Urinary bladder (tissue), 4 donors: ENCODE data around the gene METTL4. TPM values are rescaled to one million over a fixed set of nuclear protein-coding genes. Genes with fewer than 3 reads are reported as not detected.
"Not testable (repeated sequence)": the region's sequence is repeated elsewhere in the genome, so short reads cannot be mapped to it uniquely, and the experiment has no call there.

Experiments used
- DNase-seq: peaks from one replicate; pipeline ENCODE4 v3.0.0-alpha.2; 2015; ENCODE audit errors: extremely low spot score
- H3K27ac ChIP-seq: one replicate; pipeline ENCODE4 v1.5.1; 2013; ENCODE audit warnings: low read depth, mild to moderate bottlenecking, moderate library complexity
- H3K36me3 ChIP-seq: one replicate; pipeline ENCODE4 v1.6.1; 2013; ENCODE audit warnings: mild to moderate bottlenecking, moderate library complexity; ENCODE audit not compliant: insufficient read depth
- H3K4me1 ChIP-seq: one replicate; pipeline ENCODE4 v1.6.1; 2013; ENCODE audit warnings: mild to moderate bottlenecking, moderate library complexity; ENCODE audit not compliant: insufficient read depth
- H3K4me3 ChIP-seq: one replicate; pipeline ENCODE4 v1.5.1; 2013; ENCODE audit warnings: low read depth, low read length
- WGBS: extraction: QIAGEN DNeasy Blood & Tissue Kit; methylation state at CpG from one replicate; pipeline ENCODE4 v1.1.7; 2013; 5-methylcytosine and 5-hydroxymethylcytosine counted together
- polyA plus RNA-seq: library from polyadenylated mRNA; stranded (reverse); fragments of 200-250 nt; gene quantifications from one replicate; pipeline ENCODE4 v1.2.3, GENCODE V29; 2013
- total RNA-seq: library from RNA; depleted of rRNA; stranded (reverse); fragments of >200 nt; gene quantifications from one replicate; pipeline ENCODE4 v1.2.3, GENCODE V29; 2014
- donor health status: healthy with polysubstance abuse.
- donor health status: healthy.

The METTL4 gene
- total and polyA plus RNA-seq, 2 donors: 8.3 to 30.5 TPM

DNA sequence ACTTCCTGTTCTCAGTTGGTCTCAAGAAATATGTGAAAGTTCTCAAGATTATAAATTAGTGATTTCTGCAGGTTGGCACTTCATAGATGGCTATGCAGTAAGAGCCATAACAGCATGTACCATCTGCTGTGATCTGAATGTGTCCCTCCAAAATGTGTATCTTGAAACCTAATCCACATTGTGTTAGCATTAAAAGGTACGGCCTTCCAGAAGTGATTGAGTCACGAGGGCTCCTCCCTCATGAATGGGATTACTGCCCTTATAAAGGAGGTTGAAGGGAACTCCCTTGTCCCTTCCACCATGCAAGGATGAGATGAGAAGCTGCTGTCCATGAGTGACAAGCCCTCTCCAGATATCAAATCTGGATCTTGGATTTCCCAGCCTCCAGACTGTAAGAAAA lies 45.0 kb downstream of the METTL4 start:
- no peak for DNase-seq
- Histone ChIP-seq H3K4me3 (no peak overlapping the region), H3K4me1 (no peaks in the 10 kb centered on the region), H3K27ac (no peak overlapping the region), H3K36me3 (no peaks in the 10 kb centered on the region)
- WGBS: 69% methylated on average over 2 of the region's 2 CpGs

- H3K4me3 ChIP-seq, H3K36me3 ChIP-seq, H3K27ac ChIP-seq, H3K4me1 ChIP-seq, DNase-seq: not testable (repeated sequence)
- 19% methylated on average over 2 of the region's 2 CpGs for WGBS
These were observed 46.5 kb downstream of the METTL4 start for GRCh38 chr18:2524794-2525198.

DNA sequence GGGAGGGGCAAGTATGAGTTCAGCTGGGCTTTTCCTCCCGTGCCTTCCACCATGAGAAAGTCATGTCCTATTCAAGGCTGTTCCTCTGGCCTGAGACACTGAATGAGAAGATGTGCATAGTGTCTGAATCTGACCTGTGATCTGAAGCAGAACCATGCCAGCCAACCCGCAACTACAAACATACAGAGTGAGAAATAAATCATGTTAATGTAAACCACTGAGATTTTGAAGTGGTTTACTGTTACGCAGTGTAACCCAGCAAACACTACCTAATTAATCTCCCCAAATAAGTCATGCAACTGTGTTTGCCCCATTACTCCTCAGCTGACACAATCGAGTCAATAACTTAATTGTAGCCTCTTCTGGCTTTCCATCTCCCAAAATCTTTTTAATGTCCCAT lies 49.2 kb downstream of the METTL4 start:
- Histone ChIP-seq H3K27ac (no peak overlapping the region), H3K4me3 (no peak overlapping the region), H3K4me1 (no peaks in the 10 kb centered on the region), H3K36me3 (no peaks in the 10 kb centered on the region)
- no peak for DNase-seq
- WGBS: 81% methylated on average over 4 of the region's 4 CpGs

GRCh38 chr18:2518473-2518872 lies 52.8 kb downstream of the METTL4 start:
- H3K4me1 ChIP-seq: no peaks in the 10 kb centered on the region
- H3K36me3 ChIP-seq: no peaks in the 10 kb centered on the region
- no peak for DNase-seq
- H3K4me3 ChIP-seq: no peak overlapping the region
- 58% methylated on average over 5 of the region's 5 CpGs for WGBS
- H3K27ac ChIP-seq: no peak overlapping the region

DNA sequence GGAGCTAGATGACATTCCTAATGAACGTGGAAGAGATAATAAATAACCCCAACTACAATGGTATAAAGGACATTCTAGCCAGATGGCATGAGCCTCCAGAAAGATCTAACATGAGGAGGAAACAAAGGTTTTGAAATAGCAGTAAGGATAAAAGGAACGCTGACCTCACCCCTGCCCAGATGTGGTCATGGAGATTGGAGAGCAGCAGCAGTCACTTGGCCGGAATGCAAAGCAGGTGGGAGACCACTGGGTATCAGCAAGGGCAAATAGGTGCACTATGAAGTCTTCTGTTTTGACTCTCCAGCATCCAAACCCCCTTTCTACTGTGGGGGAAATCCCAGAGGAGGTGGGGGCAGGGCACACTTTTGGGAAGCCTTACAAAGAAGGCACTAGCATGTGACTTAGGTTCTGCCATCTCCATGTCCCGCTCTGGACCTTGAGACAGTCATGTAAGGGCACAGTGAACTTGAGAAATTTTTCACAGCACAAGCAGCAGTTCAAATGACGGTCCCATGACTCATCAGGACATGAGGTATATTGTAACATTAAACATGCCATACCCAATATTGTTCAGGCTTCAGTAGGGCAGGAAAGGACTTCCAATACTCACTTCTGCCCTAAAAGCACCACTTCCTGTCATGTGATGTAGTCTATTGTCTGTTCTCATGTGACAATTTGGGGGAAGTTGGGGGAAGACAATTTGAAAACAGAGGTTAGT lies 55.2 kb downstream of the METTL4 start:
- WGBS: 80% methylated on average over 5 of the region's 5 CpGs
- Histone ChIP-seq H3K4me1 (no peaks in the 10 kb centered on the region), H3K27ac (no peak overlapping the region), H3K4me3 (no peak overlapping the region), H3K36me3 (no peaks in the 10 kb centered on the region)
- no peak for DNase-seq

- Histone ChIP-seq H3K4me1 (no peaks in the 10 kb centered on the region), H3K27ac (no peak overlapping the region), H3K4me3 (no peak overlapping the region), H3K36me3 (no peaks in the 10 kb centered on the region)
- WGBS: 17% methylated on average over 1 of the region's 1 CpG
- no peak for DNase-seq
These were observed 56.0 kb downstream of the METTL4 start for GRCh38 chr18:2515171-2515787.

GRCh38 chr18:2513616-2514015 lies 57.7 kb downstream of the METTL4 start:
- no peak for DNase-seq
- H3K36me3 ChIP-seq: no peaks in the 10 kb centered on the region
- H3K27ac ChIP-seq: no peak overlapping the region
- H3K4me1 ChIP-seq: no peaks in the 10 kb centered on the region
- H3K4me3 ChIP-seq: no peak overlapping the region
- WGBS: 65% methylated on average over 1 of the region's 1 CpG

GRCh38 chr18:2512059-2512458 lies 59.2 kb downstream of the METTL4 start:
- no peak for DNase-seq
- H3K36me3 ChIP-seq: no peaks in the 10 kb centered on the region
- H3K4me1 ChIP-seq: no peaks in the 10 kb centered on the region
- H3K4me3 ChIP-seq: no peak overlapping the region
- 93% methylated on average over 2 of the region's 2 CpGs for WGBS
- no peak overlapping the region for H3K27ac ChIP-seq

DNA sequence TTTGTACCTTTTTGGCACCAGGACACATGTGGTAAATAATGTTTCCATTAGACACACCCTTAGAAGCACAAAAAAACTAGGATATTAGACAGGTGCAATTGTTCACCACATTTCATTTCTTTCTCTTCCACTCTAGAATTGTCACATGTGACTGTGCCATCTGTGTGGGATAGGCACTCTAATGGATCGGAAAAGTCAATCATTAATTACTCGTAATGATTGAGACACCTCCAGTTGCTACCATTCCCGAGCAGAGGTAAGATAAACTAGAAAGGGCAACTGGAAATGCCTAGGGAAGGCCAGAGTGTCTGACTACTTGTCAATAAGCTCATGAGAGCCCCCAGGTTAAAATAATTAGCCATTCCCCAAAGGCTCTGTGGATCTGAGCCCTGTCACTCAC lies 59.9 kb downstream of the METTL4 start:
- no peaks in the 10 kb centered on the region for H3K4me1 ChIP-seq
- H3K27ac ChIP-seq: no peak overlapping the region
- WGBS: 95% methylated on average over 3 of the region's 3 CpGs
- H3K36me3 ChIP-seq: no peaks in the 10 kb centered on the region
- no peak overlapping the region for H3K4me3 ChIP-seq
- no peak for DNase-seq

- no peak overlapping the region for H3K27ac ChIP-seq
- H3K4me1 ChIP-seq: no peaks in the 10 kb centered on the region
- no peaks in the 10 kb centered on the region for H3K36me3 ChIP-seq
- H3K4me3 ChIP-seq: no peak overlapping the region
- 89% methylated on average over 6 of the region's 6 CpGs for WGBS
- no peak for DNase-seq
These were observed 60.9 kb downstream of the METTL4 start for GRCh38 chr18:2510416-2510815.

GRCh38 chr18:2508678-2509077 lies 62.6 kb downstream of the METTL4 start:
- DNase-seq: no peak
- H3K27ac ChIP-seq: no peak overlapping the region
- 86% methylated on average over 3 of the region's 3 CpGs for WGBS
- no peaks in the 10 kb centered on the region for H3K4me1 ChIP-seq
- no peak overlapping the region for H3K4me3 ChIP-seq
- no peaks in the 10 kb centered on the region for H3K36me3 ChIP-seq

DNA sequence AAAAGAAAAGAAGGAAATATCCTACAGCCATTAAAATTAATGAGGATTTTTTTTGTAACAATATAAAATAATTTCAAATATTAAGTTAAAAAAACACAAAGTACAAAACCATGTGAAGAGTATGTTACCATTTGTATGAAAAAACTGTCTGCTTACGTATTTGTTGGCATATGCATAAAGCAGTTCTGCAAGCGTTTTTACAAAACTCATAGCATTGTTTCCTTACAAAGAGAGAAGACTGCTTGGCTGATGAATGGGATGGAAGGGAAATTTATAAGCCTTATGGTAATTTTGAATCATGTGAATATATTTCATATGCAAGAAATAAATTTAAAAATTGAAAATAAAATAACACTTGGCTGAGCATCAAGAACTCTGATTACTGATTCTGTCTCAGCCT lies 63.1 kb downstream of the METTL4 start:
- no peaks in the 10 kb centered on the region for H3K36me3 ChIP-seq
- DNase-seq: no peak
- H3K4me3 ChIP-seq: no peak overlapping the region
- H3K4me1 ChIP-seq: no peaks in the 10 kb centered on the region
- 90% methylated on average over 2 of the region's 2 CpGs for WGBS
- no peak overlapping the region for H3K27ac ChIP-seq

GRCh38 chr18:2504642-2505041 lies 66.7 kb downstream of the METTL4 start:
- H3K27ac ChIP-seq: no peak overlapping the region
- H3K4me1 ChIP-seq: no peaks in the 10 kb centered on the region
- no peak for DNase-seq
- no peak overlapping the region for H3K4me3 ChIP-seq
- WGBS: 62% methylated on average over 1 of the region's 1 CpG
- no peaks in the 10 kb centered on the region for H3K36me3 ChIP-seq

GRCh38 chr18:2502880-2503279 lies 68.4 kb downstream of the METTL4 start:
- Histone ChIP-seq H3K4me1 (no peaks in the 10 kb centered on the region), H3K27ac (no peak overlapping the region), H3K4me3 (no peak overlapping the region), H3K36me3 (no peaks in the 10 kb centered on the region)
- WGBS: 86% methylated on average over 1 of the region's 1 CpG
- no peak for DNase-seq
